ENCODE data around the gene OR8K5.
"Not testable (repeated sequence)": the region's sequence is repeated elsewhere in the genome, so short reads cannot be mapped to it uniquely, and the experiment has no call there.

Gene OR8K5, protein sequence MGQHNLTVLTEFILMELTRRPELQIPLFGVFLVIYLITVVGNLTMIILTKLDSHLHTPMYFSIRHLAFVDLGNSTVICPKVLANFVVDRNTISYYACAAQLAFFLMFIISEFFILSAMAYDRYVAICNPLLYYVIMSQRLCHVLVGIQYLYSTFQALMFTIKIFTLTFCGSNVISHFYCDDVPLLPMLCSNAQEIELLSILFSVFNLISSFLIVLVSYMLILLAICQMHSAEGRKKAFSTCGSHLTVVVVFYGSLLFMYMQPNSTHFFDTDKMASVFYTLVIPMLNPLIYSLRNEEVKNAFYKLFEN

DNA sequence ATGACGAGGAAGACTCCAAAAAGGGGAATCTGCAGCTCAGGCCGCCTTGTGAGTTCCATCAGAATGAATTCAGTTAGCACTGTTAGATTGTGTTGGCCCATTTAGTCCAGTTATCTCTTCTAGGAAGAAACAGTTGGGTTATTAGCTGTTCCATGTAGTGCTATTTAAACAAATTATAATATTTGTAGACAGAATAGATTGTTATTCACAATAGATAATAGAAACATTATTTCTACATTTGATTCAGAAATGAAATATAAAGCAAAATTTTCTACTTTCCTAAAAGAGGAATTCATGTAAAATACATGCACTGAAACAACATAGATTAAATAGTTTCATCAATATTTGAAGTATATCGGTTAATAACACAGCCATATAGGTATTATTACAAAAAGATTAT is at the start of gene OR8K5:
Gene OR8K5, minus strand, starts transcription at position 101 of the 400 bp plus-strand sequence. Its CDS starts 0 bp downstream, at position 101.
- DNase-seq (ENCODE audit: low read depth in 2 of 2) = no peak

DNA sequence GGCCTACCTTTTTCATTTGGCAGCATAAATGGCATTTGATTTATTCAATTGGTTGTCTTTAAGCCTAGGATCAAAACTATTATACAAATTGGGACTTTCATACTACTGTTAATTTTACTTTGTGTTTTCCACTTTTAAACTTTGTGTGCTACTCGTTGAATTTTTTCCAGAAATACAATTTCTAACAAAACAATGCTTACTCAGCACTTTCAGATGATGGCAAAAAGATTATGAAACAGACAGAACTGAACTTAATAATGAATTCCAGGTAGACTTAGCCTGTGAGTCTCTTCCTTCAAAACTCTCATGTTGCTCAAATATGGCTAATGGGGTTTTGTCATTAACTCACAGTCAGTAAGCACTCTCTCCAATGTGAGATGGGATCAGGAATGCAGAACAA is 47.7 kb upstream of the OR8K5 start:
- DNase-seq (ENCODE audit: low read depth in 2 of 2) = no peak

DNA sequence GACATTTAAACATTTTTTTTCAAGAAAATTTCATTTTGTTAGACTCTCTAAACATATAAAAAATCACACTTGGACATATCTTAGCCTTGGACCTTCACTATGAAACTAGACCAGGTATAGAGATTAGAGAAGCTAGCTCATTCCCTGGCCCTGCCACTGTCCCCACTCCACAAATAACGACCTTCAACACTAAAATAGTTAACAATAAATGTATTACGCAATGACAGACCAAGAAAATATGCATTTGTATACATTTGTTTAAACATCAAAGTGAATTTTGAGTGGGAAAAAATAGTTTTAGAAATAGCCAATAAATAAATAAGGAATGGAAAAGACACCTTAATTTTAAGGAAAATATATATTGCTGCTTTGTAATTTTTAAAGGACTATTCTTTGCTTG is 37.2 kb upstream of the OR8K5 start:
- no peak for DNase-seq (ENCODE audit: low read depth in 2 of 2)

GRCh38 chr11:56196705-56197104 is 36.6 kb upstream of the OR8K5 start:
- DNase-seq (ENCODE audit: low read depth in 2 of 2) = no peak

GRCh38 chr11:56188602-56189001 is 28.5 kb upstream of the OR8K5 start:
- DNase-seq (ENCODE audit: low read depth in 2 of 2) = no peak

GRCh38 chr11:56183459-56183858 is 23.3 kb upstream of the OR8K5 start:
- DNase-seq (ENCODE audit: low read depth in 2 of 2) = no peak

DNA sequence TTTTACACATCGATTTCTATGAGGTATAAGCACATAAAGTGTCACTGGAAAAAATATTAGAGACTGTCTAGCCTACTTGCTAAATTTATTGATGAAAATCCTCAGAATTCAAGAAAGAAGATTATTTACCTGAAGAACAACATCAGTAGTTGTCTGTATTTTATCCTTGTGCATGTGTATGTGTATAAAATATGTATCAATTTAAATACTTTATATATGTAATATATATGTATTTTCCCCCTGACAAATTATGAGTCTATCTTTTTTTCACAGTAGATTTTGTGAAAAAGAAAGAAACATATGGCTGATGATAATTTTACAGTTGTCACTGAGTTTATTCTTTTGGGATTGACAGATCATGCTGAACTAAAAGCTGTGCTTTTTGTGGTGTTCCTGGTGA is 16.2 kb upstream of the OR8K5 start, which contains the start of gene OR5J2:
Gene OR5J2, plus strand, starts transcription at position 301 of the 400 bp plus-strand sequence. Its CDS starts 0 bp downstream, at position 301.
- no peak for DNase-seq (ENCODE audit: low read depth in 2 of 2)

GRCh38 chr11:56172256-56172830 is 12.2 kb upstream of the OR8K5 start:
- no peak for DNase-seq (ENCODE audit: low read depth in 2 of 2)

DNA sequence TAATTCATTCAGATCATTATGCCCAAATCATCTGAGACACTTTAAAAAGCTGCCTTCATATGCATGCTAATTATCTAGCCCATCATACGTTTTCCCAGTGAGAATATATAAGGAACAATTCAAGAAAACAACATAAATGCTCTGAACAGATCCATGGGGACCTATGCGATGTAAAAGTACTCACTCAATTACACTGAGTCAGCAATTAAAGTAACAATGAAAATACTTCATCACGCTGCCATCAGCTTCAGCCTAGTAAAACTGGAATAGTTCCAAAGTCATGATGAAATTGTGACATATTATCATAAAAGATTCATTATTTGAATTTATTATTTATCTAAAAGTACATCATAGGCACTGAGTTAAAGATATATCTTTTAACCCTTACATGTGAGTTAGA is 3.7 kb upstream of the OR8K5 start:
- DNase-seq (ENCODE audit: low read depth in 2 of 2) = no peak

DNA sequence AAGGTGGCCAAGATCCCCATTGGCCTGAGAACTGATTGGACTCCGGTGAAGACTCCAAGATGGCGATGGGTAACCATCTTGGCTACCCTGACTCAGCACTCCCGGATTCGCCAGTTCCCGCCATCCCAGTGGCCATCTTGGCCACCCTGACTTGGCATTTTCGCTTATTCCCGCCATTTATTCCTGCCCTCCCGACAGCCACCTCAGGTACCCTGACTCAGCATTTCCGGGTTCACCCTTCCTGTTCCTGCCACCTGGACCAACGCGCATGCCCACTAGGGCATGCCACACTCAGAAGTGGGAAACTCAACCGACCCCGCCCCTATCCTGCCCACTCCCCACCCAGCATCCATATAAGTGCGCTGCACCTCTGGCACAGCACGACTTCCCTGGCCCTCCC is 7.8 kb downstream of the OR8K5 start:
- no peak for DNase-seq (ENCODE audit: low read depth in 2 of 2)

GRCh38 chr11:56151376-56151775 is 8.7 kb downstream of the OR8K5 start:
- no peak for DNase-seq (ENCODE audit: low read depth in 2 of 2)

GRCh38 chr11:56143681-56144080 is 16.4 kb downstream of the OR8K5 start:
- DNase-seq (ENCODE audit: low read depth in 2 of 2) = not testable (repeated sequence)

DNA sequence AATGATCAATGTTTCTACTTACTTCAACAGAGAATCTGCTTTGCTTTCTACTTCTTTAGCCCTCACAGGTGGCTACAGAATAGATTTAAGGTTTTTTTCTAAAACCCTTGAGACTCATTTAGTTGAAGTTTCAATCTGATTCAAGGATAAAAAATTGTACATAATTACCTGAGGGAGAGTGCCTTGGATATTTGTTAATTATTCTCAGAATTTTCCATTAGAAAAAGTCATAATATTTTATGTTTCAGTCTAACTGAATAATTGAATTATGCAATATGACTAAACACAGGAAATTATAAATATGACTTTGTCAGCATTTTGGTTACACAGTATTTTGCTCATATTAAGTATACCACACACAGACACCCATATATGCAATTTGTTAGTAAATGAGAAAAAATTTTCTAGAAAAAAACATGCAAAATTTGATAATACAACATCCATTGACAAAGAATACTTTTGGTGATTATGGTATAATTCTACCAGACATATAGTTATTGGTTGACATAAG is 19.9 kb downstream of the OR8K5 start, which contains the start of gene OR8J3:
Gene OR8J3, minus strand, starts transcription at position 51 of the 511 bp plus-strand sequence. CDS start 2,483 bp downstream, outside the sequence.
- no peak for DNase-seq (ENCODE audit: low read depth in 2 of 2)

GRCh38 chr11:56122073-56122472 is 38.0 kb downstream of the OR8K5 start, which contains the start of gene OR8H3:
Gene OR8H3 (plus strand): TSS chr11:56122373. CDS start chr11:56122373, 0 bp downstream.
- no peak for DNase-seq (ENCODE audit: low read depth in 2 of 2)
